SU-DHL-6 (cell line): ENCODE results near the gene STK33.

Experiments
- H2AFZ ChIP-seq: fragments of 200-600 bp; sonication (generic); 2 replicates; pipeline ENCODE4 v1.6.1; 2014; ENCODE audit warnings: low read depth, mild to moderate bottlenecking, moderate library complexity, mixed read lengths, antibody characterized with exemption, low read length; ENCODE audit not compliant: severe bottlenecking
- H3F3A ChIP-seq: fragments of 200-600 bp; shearing (Covaris generic); 2 replicates; pipeline ENCODE4 v1.6.0; 2016; ENCODE audit warnings: antibody characterized with exemption, mild to moderate bottlenecking; ENCODE audit not compliant: insufficient read depth
- H3K27ac ChIP-seq: fragments of 200-600 bp; sonication (generic); 2 replicates; pipeline ENCODE4 v1.5.1; 2016; ENCODE audit warnings: low read depth, mild to moderate bottlenecking, low read length, moderate library complexity, mixed read lengths
- H3K27me3 ChIP-seq: fragments of 200-600 bp; sonication (generic), shearing (Covaris generic); 2 replicates; pipeline ENCODE4 v1.6.0; 2014; ENCODE audit warnings: mild to moderate bottlenecking, low read length
- H3K36me3 ChIP-seq: fragments of 200-600 bp; sonication (generic); 2 replicates; pipeline ENCODE4 v1.6.1; 2014; ENCODE audit warnings: mild to moderate bottlenecking, low read length, mixed read lengths
- H3K4me2 ChIP-seq: fragments of 300-600, 200-600 bp; shearing (Covaris generic), sonication (generic); 2 replicates; pipeline ENCODE4 v1.6.0; 2014; ENCODE audit warnings: low read length, low read depth, mild to moderate bottlenecking; ENCODE audit not compliant: poor library complexity, severe bottlenecking
- H3K4me3 ChIP-seq: fragments of 200-600 bp; sonication (generic); 2 replicates; pipeline ENCODE4 v1.5.1; 2014; ENCODE audit warnings: antibody characterized with exemption, low read length, mild to moderate bottlenecking, mixed read lengths; ENCODE audit not compliant: insufficient read depth, poor library complexity, severe bottlenecking
- H3K79me2 ChIP-seq: fragments of 200-600 bp; sonication (generic); 2 replicates; pipeline ENCODE4 v1.6.1; 2014; ENCODE audit warnings: mild to moderate bottlenecking, low read length, moderate library complexity; ENCODE audit not compliant: insufficient read depth
- H3K9ac ChIP-seq: fragments of 200-600 bp; sonication (generic); 2 replicates; pipeline ENCODE4 v1.7.0; 2014; ENCODE audit warnings: mild to moderate bottlenecking, low read length
- H3K9me2 ChIP-seq: fragments of 200-600 bp; sonication (generic); replicated peaks from 2 replicates; pipeline ENCODE4 v1.6.1; 2014; ENCODE audit warnings: low read length; ENCODE audit not compliant: insufficient read depth
- H3K9me3 ChIP-seq: fragments of 200-600 bp; sonication (generic); 2 replicates; pipeline ENCODE4 v1.6.1; 2014; ENCODE audit warnings: low read length, mixed read lengths; ENCODE audit not compliant: insufficient read depth
- H4K20me1 ChIP-seq: fragments of 200-600 bp; sonication (generic); 2 replicates; pipeline ENCODE4 v1.6.1; 2014; ENCODE audit warnings: low read depth, mild to moderate bottlenecking, antibody characterized with exemption, low read length, moderate library complexity, mixed read lengths
- CTCF ChIP-seq: fragments of 200-600 bp; sonication (generic); IDR thresholded peaks from one replicate; pipeline ENCODE4 v1.5.1; 2017; ENCODE audit warnings: antibody characterized with exemption, mild to moderate bottlenecking, low read length, moderate library complexity; ENCODE audit not compliant: insufficient read depth, poor library complexity, severe bottlenecking
- EZH2phosphoT487 ChIP-seq: fragments of 200-600 bp; sonication (generic), shearing (Covaris generic); conservative IDR thresholded peaks from 2 replicates; pipeline ENCODE4 v1.6.1; 2018; ENCODE audit warnings: mild to moderate bottlenecking, antibody characterized with exemption, low read length, moderate library complexity, mixed read lengths

Gene STK33

DNA sequence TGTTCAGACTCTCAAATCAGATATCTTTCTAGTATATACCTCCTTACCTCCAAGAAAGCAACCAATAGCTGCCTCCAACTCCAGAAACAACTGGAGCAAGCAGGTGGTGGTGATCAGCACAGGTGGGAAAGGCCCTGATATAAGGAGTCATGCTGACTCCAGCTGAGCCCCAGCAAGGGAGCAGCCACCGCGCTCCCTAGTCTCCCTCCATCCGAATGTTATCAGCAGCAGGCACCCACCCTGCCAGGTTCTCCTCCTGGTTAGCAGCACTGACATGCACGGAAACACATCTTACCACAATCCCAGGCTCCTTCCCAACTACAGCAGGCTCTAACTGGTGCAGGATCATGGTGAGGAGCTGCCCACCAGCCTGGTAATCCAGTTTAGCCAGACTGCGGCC, 18.5 kb upstream of the STK33 start:
- Histone ChIP-seq H3K9me2 (no peaks in the 10 kb centered on the region), H3K4me2 (no peak overlapping the region), H3K9ac (no peak overlapping the region), H3K36me3 (0 out of 2 replicates have a peak, but pooled peaks cover 4% of the 10 kb centered on the region), H3F3A (no peaks in the 10 kb centered on the region), H4K20me1 (no peaks in the 10 kb centered on the region), H3K27ac (no peak overlapping the region), H2AFZ (no peak overlapping the region), H3K9me3 (no peaks in the 10 kb centered on the region), H3K27me3 (no peaks in the 10 kb centered on the region), H3K79me2 (no peaks in the 10 kb centered on the region), H3K4me3 (no peak overlapping the region)
- TF ChIP-seq EZH2phosphoT487 (no peak), CTCF (no peak)

DNA sequence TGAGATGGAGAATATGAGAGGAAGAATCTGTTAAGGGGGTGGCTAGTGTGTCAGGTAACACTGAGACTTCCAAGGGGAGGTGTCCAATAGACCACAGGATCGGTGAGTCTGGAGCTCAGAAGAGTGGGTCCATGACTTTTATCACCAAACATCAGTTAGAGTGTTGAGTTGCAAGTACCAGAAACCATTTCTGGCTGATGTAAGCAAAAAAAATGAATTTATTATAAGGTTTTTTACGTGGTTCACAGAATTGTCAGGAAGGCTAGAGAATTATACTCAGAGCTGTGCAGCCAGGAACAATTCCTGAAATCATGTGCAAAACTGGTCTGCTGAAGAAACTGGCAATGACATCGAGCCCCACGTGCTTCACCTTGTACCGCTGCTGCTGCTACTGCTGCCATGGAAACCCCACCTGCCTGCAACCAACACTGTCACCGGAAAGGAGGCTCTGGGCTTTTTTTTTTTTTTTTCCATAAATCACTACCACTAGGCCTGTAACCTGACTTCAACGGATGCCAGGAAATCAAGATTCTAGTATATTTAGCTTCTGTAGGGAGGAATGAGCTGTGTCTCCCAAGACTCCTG, 16.6 kb upstream of the STK33 start:
- no peaks in the 10 kb centered on the region for H3K36me3 ChIP-seq
- no peak overlapping the region for H3K27ac ChIP-seq
- no peaks in the 10 kb centered on the region for H4K20me1 ChIP-seq
- no peaks in the 10 kb centered on the region for H3K27me3 ChIP-seq
- no peak overlapping the region for H3K4me3 ChIP-seq
- TF ChIP-seq EZH2phosphoT487 (no peak), CTCF (no peak)
- no peak overlapping the region for H3K9ac ChIP-seq
- H3K4me2 ChIP-seq, result no peak overlapping the region
- no peaks in the 10 kb centered on the region for H3K79me2 ChIP-seq
- no peak overlapping the region for H2AFZ ChIP-seq
- no peaks in the 10 kb centered on the region for H3K9me3 ChIP-seq
- no peaks in the 10 kb centered on the region for H3K9me2 ChIP-seq
- H3F3A ChIP-seq, result no peaks in the 10 kb centered on the region

GRCh38 chr11:8608652-8609051, 14.6 kb upstream of the STK33 start:
- Histone ChIP-seq H3K9me3 (no peaks in the 10 kb centered on the region), H3K79me2 (no peaks in the 10 kb centered on the region), H3K4me2 (no peak overlapping the region), H4K20me1 (no peaks in the 10 kb centered on the region), H3K27ac (no peak overlapping the region), H3K27me3 (no peaks in the 10 kb centered on the region), H3K36me3 (no peaks in the 10 kb centered on the region), H3F3A (no peaks in the 10 kb centered on the region), H3K9ac (no peak overlapping the region), H3K9me2 (no peaks in the 10 kb centered on the region), H2AFZ (no peak overlapping the region), H3K4me3 (no peak overlapping the region)
- no peak for TF ChIP-seq CTCF
- no peak for TF ChIP-seq EZH2phosphoT487
